HepG2 (cell line): ENCODE results near the gene PLS1. TPM values are rescaled to one million over a fixed set of nuclear protein-coding genes. Genes with fewer than 3 reads are reported as not detected.

ENCODE experiments used
- ATF7-NPFF ChIP-seq: sonication (generic); formaldehyde crosslinking; IDR thresholded peaks from 2 replicates; pipeline ENCODE4 v1.8.1; 2023; ENCODE audit warnings: mild to moderate bottlenecking, low read depth, missing genetic modification reagents, moderate library complexity
- BORCS8-MEF2B ChIP-seq: sonication (generic); formaldehyde crosslinking; IDR thresholded peaks from 2 replicates; pipeline ENCODE4 v1.8.0; 2022; ENCODE audit warnings: mild to moderate bottlenecking, missing genetic modification reagents
- ETV6 ChIP-seq: sonication (generic); formaldehyde crosslinking; conservative IDR thresholded peaks from 2 replicates; pipeline ENCODE4 v1.4.0; 2020; ENCODE audit warnings: missing genetic modification reagents
- FOSL1 ChIP-seq: sonication (generic); formaldehyde crosslinking; IDR thresholded peaks from 2 replicates; pipeline ENCODE4 v1.9.0; 2021; ENCODE audit warnings: missing genetic modification reagents, borderline replicate concordance
- HNRNPLL ChIP-seq: fragments of 200-400 bp; formaldehyde crosslinking; IDR thresholded peaks from 2 replicates; pipeline ENCODE4 v1.6.1; 2017; ENCODE audit warnings: mild to moderate bottlenecking, low read depth, low read length; ENCODE audit not compliant: poor library complexity, severe bottlenecking
- HOXA5 ChIP-seq: sonication (generic); formaldehyde crosslinking; IDR thresholded peaks from 2 replicates; pipeline ENCODE4 v1.4.0; 2020; ENCODE audit warnings: missing genetic modification reagents
- SRY ChIP-seq: sonication (generic); formaldehyde crosslinking; IDR thresholded peaks from 2 replicates; pipeline ENCODE4 v1.8.0; 2022; ENCODE audit warnings: mild to moderate bottlenecking, missing genetic modification reagents
- ZFP41 ChIP-seq: sonication (generic); formaldehyde crosslinking; IDR thresholded peaks from 2 replicates; pipeline ENCODE4 v1.4.0; 2020; ENCODE audit warnings: mild to moderate bottlenecking, missing genetic modification reagents, borderline replicate concordance
- ZNF468 ChIP-seq: sonication (generic); formaldehyde crosslinking; IDR thresholded peaks from 2 replicates; pipeline ENCODE4 v1.8.0; 2022; ENCODE audit warnings: mild to moderate bottlenecking, moderate library complexity, missing genetic modification reagents
- ZNF546 ChIP-seq: sonication (generic); formaldehyde crosslinking; conservative IDR thresholded peaks from 2 replicates; pipeline ENCODE4 v1.8.1; 2023; ENCODE audit warnings: mild to moderate bottlenecking, missing genetic modification reagents
- ZNF891 ChIP-seq: sonication (generic); formaldehyde crosslinking; IDR thresholded peaks from 2 replicates; pipeline ENCODE4 v1.5.0; 2020; ENCODE audit warnings: mild to moderate bottlenecking, missing genetic modification reagents
- ZSCAN30 ChIP-seq: sonication (generic); formaldehyde crosslinking; IDR thresholded peaks from 2 replicates; pipeline ENCODE4 v1.5.0; 2020; ENCODE audit warnings: mild to moderate bottlenecking, missing genetic modification reagents
- polyA plus RNA-seq, 8 experiments: library from polyadenylated mRNA; depleted of rRNA in 3 of 8; stranded (reverse) in 7 of 8; unstranded in 1 of 8; fragments of >200 nt; fragmentation: Illumina TruSeq in 4 of 8; extraction: Trizol in 4 of 8; gene quantifications; 2 replicates each; pipeline versions ENCODE4 v1.2.1 to v1.2.3, GENCODE V29; 2011 to 2016; ENCODE audit warnings: low read depth in 4 of 8, missing spikeins in 1 of 8, mixed read lengths in 1 of 8; ENCODE audit not compliant: insufficient read depth in 1 of 8
- total RNA-seq, 5 experiments: library from RNA; depleted of rRNA; stranded (reverse); fragments of >200 nt; fragmentation: Illumina TruSeq; extraction: Trizol; gene quantifications; 2 replicates each; pipeline ENCODE4 v1.2.3, GENCODE V29; 2016; ENCODE audit warnings: low read depth in 1 of 5
- TF ChIP-seq, protein P1 (sequence below): sonication (generic); formaldehyde crosslinking; conservative IDR thresholded peaks from 2 replicates; pipeline ENCODE4 v1.4.0; 2020; ENCODE audit warnings: mild to moderate bottlenecking, missing genetic modification reagents, moderate library complexity
- TF ChIP-seq, protein P2 (sequence below): sonication (generic); formaldehyde crosslinking; IDR thresholded peaks from 2 replicates; pipeline ENCODE4 v1.9.0; 2021; ENCODE audit warnings: missing genetic modification reagents, mild to moderate bottlenecking, borderline replicate concordance
- TF ChIP-seq, protein P3 (sequence below): IDR thresholded peaks from 2 replicates; pipeline ENCODE4 v1.6.1; 2018; ENCODE audit warnings: missing genetic modification reagents
- TF ChIP-seq, protein P4 (sequence below): IDR thresholded peaks from 2 replicates; pipeline ENCODE4 v1.6.1; 2016; ENCODE audit warnings: missing compliant biosample characterization, missing genetic modification reagents, borderline replicate concordance
- TF ChIP-seq, protein P5 (sequence below): sonication (generic); formaldehyde crosslinking; IDR thresholded peaks from 2 replicates; pipeline ENCODE4 v1.5.0; 2020; ENCODE audit warnings: mild to moderate bottlenecking, missing genetic modification reagents

PLS1 gene
- total and polyA plus RNA-seq, 2 of the 13 experiments (the other 11 are each of a cell fraction or from before 2014, with no cell fraction given): 11.2 to 21.1 TPM

DNA sequence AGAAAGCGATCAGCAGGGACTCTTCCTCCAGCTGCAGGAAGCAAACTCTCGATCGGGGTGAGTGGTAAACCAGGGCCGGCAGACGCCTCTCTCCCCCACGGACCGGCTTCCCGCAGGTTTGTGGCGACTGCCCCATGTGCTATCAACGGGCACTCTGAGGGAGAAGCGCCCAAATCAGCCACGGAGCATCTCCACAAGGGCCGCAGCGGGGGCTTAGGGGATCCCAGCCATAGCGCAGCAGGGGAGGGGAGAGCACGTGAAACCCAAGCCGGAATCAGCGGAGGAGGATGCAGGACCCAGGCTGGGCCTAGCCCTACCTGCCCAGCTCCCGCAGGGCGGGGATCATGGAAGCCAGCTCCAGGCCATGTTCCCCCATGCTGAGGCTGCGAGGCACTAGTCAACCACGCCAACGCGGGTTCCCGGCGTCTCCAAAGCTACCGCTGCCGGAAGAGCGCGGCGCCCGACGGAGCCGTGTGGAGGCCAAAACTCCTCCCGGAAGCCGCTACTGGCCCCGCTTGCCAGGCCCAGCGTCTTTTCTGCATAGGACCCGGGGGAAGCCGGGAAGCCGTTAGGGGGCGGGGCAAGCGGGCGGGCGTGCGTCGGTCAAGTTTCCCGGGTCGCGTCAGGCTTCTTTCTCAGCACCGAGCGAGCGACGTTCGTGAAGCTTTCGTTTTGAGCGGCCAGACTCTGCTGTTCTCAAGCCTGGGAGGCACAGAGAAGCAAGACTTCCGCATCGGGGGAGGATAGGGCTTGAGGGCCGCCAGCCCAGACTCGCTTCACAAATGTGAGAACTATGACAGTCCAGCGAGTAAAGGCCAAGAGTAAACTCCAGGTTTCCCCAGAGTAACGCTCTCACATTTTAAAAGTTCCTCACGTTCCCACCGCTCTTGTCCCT, 17.6 kb upstream of the PLS1 start, which contains the start of gene ATR (continued):
- TF ChIP-seq, protein P1, sequence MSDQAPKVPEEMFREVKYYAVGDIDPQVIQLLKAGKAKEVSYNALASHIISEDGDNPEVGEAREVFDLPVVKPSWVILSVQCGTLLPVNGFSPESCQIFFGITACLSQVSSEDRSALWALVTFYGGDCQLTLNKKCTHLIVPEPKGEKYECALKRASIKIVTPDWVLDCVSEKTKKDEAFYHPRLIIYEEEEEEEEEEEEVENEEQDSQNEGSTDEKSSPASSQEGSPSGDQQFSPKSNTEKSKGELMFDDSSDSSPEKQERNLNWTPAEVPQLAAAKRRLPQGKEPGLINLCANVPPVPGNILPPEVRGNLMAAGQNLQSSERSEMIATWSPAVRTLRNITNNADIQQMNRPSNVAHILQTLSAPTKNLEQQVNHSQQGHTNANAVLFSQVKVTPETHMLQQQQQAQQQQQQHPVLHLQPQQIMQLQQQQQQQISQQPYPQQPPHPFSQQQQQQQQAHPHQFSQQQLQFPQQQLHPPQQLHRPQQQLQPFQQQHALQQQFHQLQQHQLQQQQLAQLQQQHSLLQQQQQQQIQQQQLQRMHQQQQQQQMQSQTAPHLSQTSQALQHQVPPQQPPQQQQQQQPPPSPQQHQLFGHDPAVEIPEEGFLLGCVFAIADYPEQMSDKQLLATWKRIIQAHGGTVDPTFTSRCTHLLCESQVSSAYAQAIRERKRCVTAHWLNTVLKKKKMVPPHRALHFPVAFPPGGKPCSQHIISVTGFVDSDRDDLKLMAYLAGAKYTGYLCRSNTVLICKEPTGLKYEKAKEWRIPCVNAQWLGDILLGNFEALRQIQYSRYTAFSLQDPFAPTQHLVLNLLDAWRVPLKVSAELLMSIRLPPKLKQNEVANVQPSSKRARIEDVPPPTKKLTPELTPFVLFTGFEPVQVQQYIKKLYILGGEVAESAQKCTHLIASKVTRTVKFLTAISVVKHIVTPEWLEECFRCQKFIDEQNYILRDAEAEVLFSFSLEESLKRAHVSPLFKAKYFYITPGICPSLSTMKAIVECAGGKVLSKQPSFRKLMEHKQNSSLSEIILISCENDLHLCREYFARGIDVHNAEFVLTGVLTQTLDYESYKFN (CRISPR knock-in tag): peak; percentile 71; the same call in 1 of the 2 replicates
- TF ChIP-seq ZFP41 (no peak; the same call in 1 of the 2 replicates), ETV6 (CRISPR knock-in tag) (peak; percentile 95; the same call in 1 of the 2 replicates), FOSL1 (CRISPR knock-in tag) (peak; percentile 29; the same call in 1 of the 2 replicates), ATF7-NPFF (CRISPR knock-in tag) (peak; percentile 97), ZNF468 (CRISPR knock-in tag) (0 out of 2 replicates have a peak, but pooled peaks have one; percentile 41), SRY (CRISPR knock-in tag) (0 out of 2 replicates have a peak, but pooled peaks have one; percentile 59), ZSCAN30 (peak; percentile 83; the same call in 1 of the 2 replicates), BORCS8-MEF2B (CRISPR knock-in tag) (peak; percentile 98), HOXA5 (CRISPR knock-in tag) (no peak; the same call in 1 of the 2 replicates), HNRNPLL (peak; percentile 91), ZNF546 (0 out of 2 replicates have a peak, but pooled peaks have one; percentile 85), ZNF891 (peak; percentile 98)
- TF ChIP-seq, protein P2, sequence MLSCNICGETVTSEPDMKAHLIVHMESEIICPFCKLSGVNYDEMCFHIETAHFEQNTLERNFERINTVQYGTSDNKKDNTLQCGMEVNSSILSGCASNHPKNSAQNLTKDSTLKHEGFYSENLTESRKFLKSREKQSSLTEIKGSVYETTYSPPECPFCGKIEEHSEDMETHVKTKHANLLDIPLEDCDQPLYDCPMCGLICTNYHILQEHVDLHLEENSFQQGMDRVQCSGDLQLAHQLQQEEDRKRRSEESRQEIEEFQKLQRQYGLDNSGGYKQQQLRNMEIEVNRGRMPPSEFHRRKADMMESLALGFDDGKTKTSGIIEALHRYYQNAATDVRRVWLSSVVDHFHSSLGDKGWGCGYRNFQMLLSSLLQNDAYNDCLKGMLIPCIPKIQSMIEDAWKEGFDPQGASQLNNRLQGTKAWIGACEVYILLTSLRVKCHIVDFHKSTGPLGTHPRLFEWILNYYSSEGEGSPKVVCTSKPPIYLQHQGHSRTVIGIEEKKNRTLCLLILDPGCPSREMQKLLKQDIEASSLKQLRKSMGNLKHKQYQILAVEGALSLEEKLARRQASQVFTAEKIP (CRISPR knock-in tag): no peak
- TF ChIP-seq, protein P3, sequence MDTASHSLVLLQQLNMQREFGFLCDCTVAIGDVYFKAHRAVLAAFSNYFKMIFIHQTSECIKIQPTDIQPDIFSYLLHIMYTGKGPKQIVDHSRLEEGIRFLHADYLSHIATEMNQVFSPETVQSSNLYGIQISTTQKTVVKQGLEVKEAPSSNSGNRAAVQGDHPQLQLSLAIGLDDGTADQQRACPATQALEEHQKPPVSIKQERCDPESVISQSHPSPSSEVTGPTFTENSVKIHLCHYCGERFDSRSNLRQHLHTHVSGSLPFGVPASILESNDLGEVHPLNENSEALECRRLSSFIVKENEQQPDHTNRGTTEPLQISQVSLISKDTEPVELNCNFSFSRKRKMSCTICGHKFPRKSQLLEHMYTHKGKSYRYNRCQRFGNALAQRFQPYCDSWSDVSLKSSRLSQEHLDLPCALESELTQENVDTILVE: peak; percentile 96
- TF ChIP-seq, protein P4, sequence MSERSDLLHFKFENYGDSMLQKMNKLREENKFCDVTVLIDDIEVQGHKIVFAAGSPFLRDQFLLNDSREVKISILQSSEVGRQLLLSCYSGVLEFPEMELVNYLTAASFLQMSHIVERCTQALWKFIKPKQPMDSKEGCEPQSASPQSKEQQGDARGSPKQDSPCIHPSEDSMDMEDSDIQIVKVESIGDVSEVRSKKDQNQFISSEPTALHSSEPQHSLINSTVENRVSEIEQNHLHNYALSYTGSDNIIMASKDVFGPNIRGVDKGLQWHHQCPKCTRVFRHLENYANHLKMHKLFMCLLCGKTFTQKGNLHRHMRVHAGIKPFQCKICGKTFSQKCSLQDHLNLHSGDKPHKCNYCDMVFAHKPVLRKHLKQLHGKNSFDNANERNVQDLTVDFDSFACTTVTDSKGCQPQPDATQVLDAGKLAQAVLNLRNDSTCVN: peak; percentile 87; the same call in 1 of the 2 replicates
- TF ChIP-seq, protein P5, sequence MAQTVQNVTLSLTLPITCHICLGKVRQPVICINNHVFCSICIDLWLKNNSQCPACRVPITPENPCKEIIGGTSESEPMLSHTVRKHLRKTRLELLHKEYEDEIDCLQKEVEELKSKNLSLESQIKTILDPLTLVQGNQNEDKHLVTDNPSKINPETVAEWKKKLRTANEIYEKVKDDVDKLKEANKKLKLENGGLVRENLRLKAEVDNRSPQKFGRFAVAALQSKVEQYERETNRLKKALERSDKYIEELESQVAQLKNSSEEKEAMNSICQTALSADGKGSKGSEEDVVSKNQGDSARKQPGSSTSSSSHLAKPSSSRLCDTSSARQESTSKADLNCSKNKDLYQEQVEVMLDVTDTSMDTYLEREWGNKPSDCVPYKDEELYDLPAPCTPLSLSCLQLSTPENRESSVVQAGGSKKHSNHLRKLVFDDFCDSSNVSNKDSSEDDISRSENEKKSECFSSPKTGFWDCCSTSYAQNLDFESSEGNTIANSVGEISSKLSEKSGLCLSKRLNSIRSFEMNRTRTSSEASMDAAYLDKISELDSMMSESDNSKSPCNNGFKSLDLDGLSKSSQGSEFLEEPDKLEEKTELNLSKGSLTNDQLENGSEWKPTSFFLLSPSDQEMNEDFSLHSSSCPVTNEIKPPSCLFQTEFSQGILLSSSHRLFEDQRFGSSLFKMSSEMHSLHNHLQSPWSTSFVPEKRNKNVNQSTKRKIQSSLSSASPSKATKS (CRISPR knock-in tag): no peak
